HT-29 (cell line): ENCODE results near the gene KIAA0586. TPM values are rescaled to one million over a fixed set of nuclear protein-coding genes. Genes with fewer than 3 reads are reported as not detected.
"Not testable (repeated sequence)": the region's sequence is repeated elsewhere in the genome, so short reads cannot be mapped to it uniquely, and the experiment has no call there.

Experiments used
- DNase-seq: peaks from one replicate; pipeline ENCODE4 v3.0.0-alpha.2; 2015; ENCODE audit warnings: low spot score
- total RNA-seq: library from RNA; depleted of rRNA; stranded (reverse); fragments of >200 nt; shearing (Covaris generic); gene quantifications from 2 replicates; pipeline ENCODE4 v1.2.3, GENCODE V29; 2014

The KIAA0586 gene
- total RNA-seq, 1 experiment from 2014 or later = 5.0 TPM

- DNase-seq = no peak
Observed at GRCh38 chr14:58464652-58465051, 37.1 kb downstream of the KIAA0586 start.

GRCh38 chr14:58465421-58465820 lies 37.9 kb downstream of the KIAA0586 start:
- no peak for DNase-seq

- DNase-seq = no peak
Observed at GRCh38 chr14:58466459-58466858, 38.9 kb downstream of the KIAA0586 start.

- DNase-seq = no peak
Observed at GRCh38 chr14:58467575-58467974, 40.1 kb downstream of the KIAA0586 start.

- no peak for DNase-seq
Observed at GRCh38 chr14:58469309-58469708, 41.8 kb downstream of the KIAA0586 start.

- no peak for DNase-seq
Observed at GRCh38 chr14:58476320-58476719, 48.8 kb downstream of the KIAA0586 start.

GRCh38 chr14:58477653-58478052 lies 50.1 kb downstream of the KIAA0586 start:
- DNase-seq = no peak

GRCh38 chr14:58478329-58478728 lies 50.8 kb downstream of the KIAA0586 start:
- not testable (repeated sequence) for DNase-seq

GRCh38 chr14:58479975-58480374 lies 52.5 kb downstream of the KIAA0586 start:
- no peak for DNase-seq

- no peak for DNase-seq
Observed at GRCh38 chr14:58484176-58484575, 56.7 kb downstream of the KIAA0586 start.

GRCh38 chr14:58488550-58488949 lies 61.0 kb downstream of the KIAA0586 start:
- no peak for DNase-seq

GRCh38 chr14:58491593-58491992 lies 64.1 kb downstream of the KIAA0586 start:
- no peak for DNase-seq

GRCh38 chr14:58492044-58492443 lies 64.5 kb downstream of the KIAA0586 start:
- DNase-seq = no peak

GRCh38 chr14:58501214-58501816 lies 73.8 kb downstream of the KIAA0586 start:
- DNase-seq = peak; percentile 45

- no peak for DNase-seq
Observed at GRCh38 chr14:58513272-58513671, 85.8 kb downstream of the KIAA0586 start.

GRCh38 chr14:58517592-58517991 lies 90.1 kb downstream of the KIAA0586 start:
- DNase-seq = no peak

- not testable (repeated sequence) for DNase-seq
Observed at GRCh38 chr14:58525691-58526090, 98.2 kb downstream of the KIAA0586 start.

GRCh38 chr14:58533446-58533845 lies 105.9 kb downstream of the KIAA0586 start:
- no peak for DNase-seq

- no peak for DNase-seq
Observed at GRCh38 chr14:58535044-58535443, 107.5 kb downstream of the KIAA0586 start.

GRCh38 chr14:58537004-58537403 lies 109.5 kb downstream of the KIAA0586 start:
- DNase-seq = no peak

GRCh38 chr14:58540749-58541632 lies 113.5 kb downstream of the KIAA0586 start:
- no peak for DNase-seq

- no peak for DNase-seq
Observed at GRCh38 chr14:58541633-58542022, 114.1 kb downstream of the KIAA0586 start.

- DNase-seq = no peak
Observed at GRCh38 chr14:58543253-58543652, 115.7 kb downstream of the KIAA0586 start.
